LNCaP clone FGC (cell line): ENCODE measurements around the gene SEPTIN3.

Source experiments
- DNase-seq: peaks from one replicate; pipeline ENCODE4 v3.0.0-alpha.2; 2011; ENCODE audit warnings: low read depth
- H3K4me3 ChIP-seq: 2 replicates; pipeline ENCODE4 v1.5.1; 2011; ENCODE audit warnings: mild to moderate bottlenecking, low read depth, low read length, control low read depth
- CTCF ChIP-seq: IDR thresholded peaks from 2 replicates; pipeline ENCODE4 v1.5.1; 2012; ENCODE audit warnings: mild to moderate bottlenecking; ENCODE audit not compliant: control insufficient read depth, insufficient read depth; ENCODE audit errors: extremely low read depth

SEPTIN3 gene

GRCh38 chr22:41933411-41934177 lies 35.6 kb upstream of the SEPTIN3 start:
- no peak for TF ChIP-seq CTCF
- H3K4me3 ChIP-seq = no peak overlapping the region
- DNase-seq = no peak

GRCh38 chr22:41934284-41935014 lies 34.8 kb upstream of the SEPTIN3 start:
- TF ChIP-seq CTCF = no peak
- H3K4me3 ChIP-seq = no peak overlapping the region
- no peak for DNase-seq

- no peak for DNase-seq
- no peak overlapping the region for H3K4me3 ChIP-seq
- no peak for TF ChIP-seq CTCF
Observed at GRCh38 chr22:41935015-41935351, 34.3 kb upstream of the SEPTIN3 start.

GRCh38 chr22:41935509-41935908 lies 33.7 kb upstream of the SEPTIN3 start:
- no peak overlapping the region for H3K4me3 ChIP-seq
- no peak for DNase-seq
- TF ChIP-seq CTCF = no peak

- no peak for TF ChIP-seq CTCF
- H3K4me3 ChIP-seq = no peak overlapping the region
- DNase-seq = no peak
Observed at GRCh38 chr22:41936894-41937169, 32.4 kb upstream of the SEPTIN3 start.

- TF ChIP-seq CTCF = no peak
- peak overlapping the region; percentile 42 for H3K4me3 ChIP-seq
- DNase-seq = peak; percentile 90
Observed at GRCh38 chr22:41939981-41940831, 29.0 kb upstream of the SEPTIN3 start.
